ENCODE measurements around the gene CXCR6. TPM values are rescaled to one million over a fixed set of nuclear protein-coding genes. Genes with fewer than 3 reads are reported as not detected.

CXCR6 gene
- total RNA-seq, 4 donors from 2014 or later, result 2.5 to 14.7 (median 2.7) TPM

DNA sequence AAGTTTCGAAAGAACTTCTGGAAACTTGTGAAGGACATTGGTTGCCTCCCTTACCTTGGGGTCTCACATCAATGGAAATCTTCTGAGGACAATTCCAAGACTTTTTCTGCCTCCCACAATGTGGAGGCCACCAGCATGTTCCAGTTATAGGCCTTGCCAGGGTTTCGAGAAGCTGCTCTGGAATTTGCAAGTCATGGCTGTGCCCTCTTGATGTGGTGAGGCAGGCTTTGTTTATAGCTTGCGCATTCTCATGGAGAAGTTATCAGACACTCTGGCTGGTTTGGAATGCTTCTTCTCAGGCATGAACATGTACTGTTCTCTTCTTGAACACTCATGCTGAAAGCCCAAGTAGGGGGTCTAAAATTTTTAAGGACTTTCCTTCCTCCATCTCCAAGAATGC is 4.1 kb downstream of the CXCR6 start:
- DNase-seq (ENCODE audit: low spot score) (no peak), ATAC-seq (ENCODE audit: low FRiP score) (no peak)
- TF ChIP-seq, protein P1, sequence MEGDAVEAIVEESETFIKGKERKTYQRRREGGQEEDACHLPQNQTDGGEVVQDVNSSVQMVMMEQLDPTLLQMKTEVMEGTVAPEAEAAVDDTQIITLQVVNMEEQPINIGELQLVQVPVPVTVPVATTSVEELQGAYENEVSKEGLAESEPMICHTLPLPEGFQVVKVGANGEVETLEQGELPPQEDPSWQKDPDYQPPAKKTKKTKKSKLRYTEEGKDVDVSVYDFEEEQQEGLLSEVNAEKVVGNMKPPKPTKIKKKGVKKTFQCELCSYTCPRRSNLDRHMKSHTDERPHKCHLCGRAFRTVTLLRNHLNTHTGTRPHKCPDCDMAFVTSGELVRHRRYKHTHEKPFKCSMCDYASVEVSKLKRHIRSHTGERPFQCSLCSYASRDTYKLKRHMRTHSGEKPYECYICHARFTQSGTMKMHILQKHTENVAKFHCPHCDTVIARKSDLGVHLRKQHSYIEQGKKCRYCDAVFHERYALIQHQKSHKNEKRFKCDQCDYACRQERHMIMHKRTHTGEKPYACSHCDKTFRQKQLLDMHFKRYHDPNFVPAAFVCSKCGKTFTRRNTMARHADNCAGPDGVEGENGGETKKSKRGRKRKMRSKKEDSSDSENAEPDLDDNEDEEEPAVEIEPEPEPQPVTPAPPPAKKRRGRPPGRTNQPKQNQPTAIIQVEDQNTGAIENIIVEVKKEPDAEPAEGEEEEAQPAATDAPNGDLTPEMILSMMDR (IDR thresholded peaks at IDR 0.05), result no peak

DNA sequence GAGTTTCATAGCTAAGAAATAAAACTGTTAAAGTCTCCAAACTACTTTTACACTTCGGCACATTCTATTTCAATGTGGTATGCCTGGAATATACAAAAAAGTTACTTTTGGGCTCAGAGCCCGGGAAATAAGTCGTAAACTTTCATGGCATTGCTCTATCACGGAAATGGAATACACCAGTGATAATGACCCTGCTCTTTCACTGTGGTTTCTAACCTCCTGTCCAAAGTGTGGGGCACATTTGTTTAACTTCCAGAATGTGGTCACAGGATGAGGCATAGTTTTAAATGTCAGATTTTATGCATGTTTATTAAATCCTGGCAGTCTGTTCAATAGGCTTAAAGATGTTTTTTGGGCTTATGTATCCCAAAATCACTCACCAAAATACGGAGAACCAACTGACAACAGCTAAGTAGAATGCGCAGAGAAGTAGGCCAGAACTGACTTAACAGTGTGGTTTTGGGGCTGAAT is 5.1 kb downstream of the CXCR6 start:
- ATAC-seq (ENCODE audit: low FRiP score), result no peak
- DNase-seq (ENCODE audit: low spot score), result no peak
- TF ChIP-seq, protein P1 (IDR thresholded peaks at IDR 0.05), result no peak

DNA sequence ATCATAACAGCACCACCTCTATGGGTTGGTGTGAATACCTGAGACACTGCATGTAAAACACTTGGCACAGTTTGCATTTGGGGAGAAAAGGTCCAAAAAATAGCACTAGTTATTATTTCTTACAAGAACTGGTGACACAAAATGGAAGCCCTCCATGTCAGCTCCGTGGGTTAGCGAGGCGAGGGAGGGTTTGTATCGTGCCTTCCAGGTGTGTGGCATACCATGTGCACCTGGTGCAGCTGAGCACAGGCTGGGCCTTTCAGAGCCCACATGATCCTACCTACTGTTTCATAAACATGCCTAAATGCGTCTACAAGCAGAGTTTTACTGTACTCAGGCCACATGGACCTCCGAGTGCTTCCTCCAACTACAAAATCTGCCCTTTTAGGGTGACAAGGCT is 5.6 kb downstream of the CXCR6 start:
- no peak for DNase-seq (ENCODE audit: low spot score)
- no peak for ATAC-seq (ENCODE audit: low FRiP score)
- TF ChIP-seq, protein P1 (IDR thresholded peaks at IDR 0.05), result no peak

DNA sequence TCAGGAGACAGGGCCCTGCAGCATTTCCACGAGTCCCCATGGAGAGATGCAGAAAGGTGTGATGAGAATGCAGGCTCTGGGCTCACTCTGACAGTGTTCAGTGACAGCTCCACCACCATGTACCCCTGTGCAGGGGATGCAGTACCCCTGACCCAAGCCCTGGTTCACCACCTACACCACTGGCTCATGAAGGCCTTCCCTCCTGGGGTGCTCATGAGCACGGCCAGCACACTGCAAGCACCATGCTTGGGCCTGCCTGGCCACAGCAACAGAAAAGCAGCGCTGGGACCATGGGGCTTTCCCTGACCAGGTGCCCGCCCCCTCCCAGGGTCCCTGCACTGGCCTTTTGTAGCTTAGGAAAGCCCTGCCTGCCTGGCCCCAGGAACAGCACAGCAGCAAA is 6.2 kb downstream of the CXCR6 start:
- no peak for DNase-seq (ENCODE audit: low spot score)
- TF ChIP-seq, protein P1 (IDR thresholded peaks at IDR 0.05), result no peak
- no peak for ATAC-seq (ENCODE audit: low FRiP score)

DNA sequence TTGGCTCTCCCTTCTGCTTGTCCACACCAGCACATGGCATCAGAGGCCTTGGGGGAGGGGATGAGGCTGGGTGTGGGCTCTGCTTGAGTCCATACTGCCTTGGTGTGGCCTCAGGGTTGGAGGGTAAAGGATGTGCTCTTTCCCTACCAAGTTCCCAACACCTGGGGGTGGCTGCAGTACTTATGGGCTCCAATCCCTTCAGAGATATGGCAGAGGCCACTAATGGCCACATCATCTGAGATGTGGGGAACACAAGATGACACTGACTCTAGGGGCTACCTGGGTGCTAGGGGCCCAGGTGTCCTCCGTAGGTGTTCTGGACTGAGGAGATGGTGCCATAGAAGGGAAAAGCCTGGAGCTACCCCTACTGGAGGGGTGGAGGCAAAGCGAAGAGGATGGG is 6.9 kb downstream of the CXCR6 start:
- no peak for ATAC-seq (ENCODE audit: low FRiP score)
- DNase-seq (ENCODE audit: low spot score), result no peak
- TF ChIP-seq, protein P1 (IDR thresholded peaks at IDR 0.05), result no peak

DNA sequence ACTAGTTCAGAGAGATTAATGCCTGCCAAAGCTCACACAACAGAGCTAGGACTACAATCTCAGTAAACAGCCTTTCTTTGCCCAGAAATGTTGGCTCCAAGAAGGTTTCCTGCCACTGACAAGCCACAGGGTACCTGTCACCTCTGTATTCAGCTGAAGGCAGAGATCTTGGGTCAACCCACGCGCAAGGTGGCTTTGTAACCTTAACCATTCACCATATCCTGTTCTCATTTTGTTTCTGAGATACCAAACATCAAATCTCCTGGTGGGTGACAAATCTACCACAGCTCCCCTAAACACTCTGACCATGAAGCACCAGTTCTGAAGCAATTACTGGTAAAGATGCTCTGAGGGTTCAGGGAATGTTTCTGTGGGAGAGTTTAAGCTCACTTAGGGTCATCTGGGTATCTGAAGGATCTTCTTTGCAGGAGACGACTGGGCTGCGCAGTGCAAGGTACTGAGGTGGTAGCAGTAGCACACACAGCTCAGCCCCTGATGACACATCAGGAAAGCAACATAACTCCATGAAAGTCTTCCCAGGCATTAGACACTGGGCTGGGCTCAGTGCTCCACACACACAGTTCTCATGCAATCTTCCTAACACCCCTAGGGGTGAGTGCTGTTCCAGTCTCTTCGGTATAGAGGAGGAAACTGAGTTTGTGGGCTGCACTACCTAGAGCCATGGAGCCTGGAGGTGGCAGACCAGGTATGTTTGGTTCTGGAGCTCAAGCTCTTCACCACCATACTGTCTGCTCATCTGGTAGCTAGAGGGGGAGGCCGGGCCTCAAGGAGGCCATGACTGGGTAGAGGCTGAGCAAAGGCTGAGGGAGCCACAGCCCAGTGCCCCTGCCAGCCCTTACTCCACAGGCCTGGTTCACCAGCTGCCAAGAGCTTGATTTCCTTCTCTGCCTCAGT is 7.7 kb downstream of the CXCR6 start:
- ATAC-seq (ENCODE audit: low FRiP score) (no peak), DNase-seq (ENCODE audit: low spot score) (no peak)
- TF ChIP-seq, protein P1 (IDR thresholded peaks at IDR 0.05), result no peak

DNA sequence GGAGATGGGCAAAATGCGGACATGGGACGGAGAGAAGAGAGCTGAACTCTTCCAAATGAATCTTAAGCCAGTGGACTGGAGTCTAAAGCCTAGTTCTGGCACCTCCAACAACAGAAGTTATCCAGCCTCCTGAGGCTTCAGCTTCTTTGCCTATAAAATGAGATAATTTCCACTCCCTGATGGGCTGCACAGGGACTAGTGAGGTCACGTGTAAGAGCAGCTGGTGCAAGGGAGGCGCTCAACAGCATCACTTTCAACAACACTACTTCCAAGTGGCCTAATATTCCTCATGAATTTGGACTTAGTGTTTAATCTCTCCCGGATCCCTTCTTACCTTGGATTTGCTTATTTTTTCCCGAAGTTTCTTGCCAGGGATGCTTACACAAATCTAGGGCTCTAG is 8.7 kb downstream of the CXCR6 start:
- DNase-seq (ENCODE audit: low spot score) (no peak), ATAC-seq (ENCODE audit: low FRiP score) (no peak)
- TF ChIP-seq, protein P1 (IDR thresholded peaks at IDR 0.05), result no peak

All from omental fat pad (tissue), 4 donors.